SK-MEL-5 (cell line): ENCODE measurements around the gene NYNRIN. TPM values are rescaled to one million over a fixed set of nuclear protein-coding genes. Genes with fewer than 3 reads are reported as not detected.

Source experiments
- DNase-seq: peaks from one replicate; pipeline ENCODE4 v3.0.0-alpha.2; 2016; ENCODE audit warnings: low read depth, low spot score
- in situ Hi-C: cut with HindIII; loops from 2 replicates; pipeline ENCODE4 v1.10.0; 2016; ENCODE audit warnings: low sequenced_read_pairs, high pct_unique_total_duplicates, low pct_unique_long_range_greater_than_20kb
- total RNA-seq: library from RNA; depleted of rRNA; stranded (reverse); fragments of >200 nt; shearing (Covaris generic); gene quantifications from 2 replicates; pipeline ENCODE4 v1.2.3, GENCODE V29; 2014

The NYNRIN gene
- total RNA-seq, 1 experiment from 2014 or later = 0.05 TPM

DNA sequence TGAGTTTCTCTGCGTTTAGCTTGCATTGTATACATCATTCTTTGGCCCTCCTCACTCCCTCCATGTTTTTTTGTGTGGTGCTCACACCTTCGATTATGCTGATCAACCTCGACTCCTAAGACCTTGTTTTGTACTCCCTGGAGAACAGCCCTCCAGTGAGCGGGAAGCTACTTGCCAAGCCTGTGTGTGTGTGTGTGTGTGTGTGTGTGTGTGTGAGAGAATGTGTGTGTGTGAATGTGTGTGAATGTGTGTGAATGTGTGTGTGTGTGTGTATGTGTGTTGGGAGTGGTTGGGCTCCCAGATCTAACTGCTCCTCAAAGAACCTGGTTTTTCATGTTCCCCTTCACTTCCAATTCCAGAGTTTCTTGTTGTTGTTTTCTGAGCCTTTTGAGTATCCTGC is 6.0 kb downstream of the NYNRIN start:
- no peak for DNase-seq
- in situ Hi-C loops = no loop called here

DNA sequence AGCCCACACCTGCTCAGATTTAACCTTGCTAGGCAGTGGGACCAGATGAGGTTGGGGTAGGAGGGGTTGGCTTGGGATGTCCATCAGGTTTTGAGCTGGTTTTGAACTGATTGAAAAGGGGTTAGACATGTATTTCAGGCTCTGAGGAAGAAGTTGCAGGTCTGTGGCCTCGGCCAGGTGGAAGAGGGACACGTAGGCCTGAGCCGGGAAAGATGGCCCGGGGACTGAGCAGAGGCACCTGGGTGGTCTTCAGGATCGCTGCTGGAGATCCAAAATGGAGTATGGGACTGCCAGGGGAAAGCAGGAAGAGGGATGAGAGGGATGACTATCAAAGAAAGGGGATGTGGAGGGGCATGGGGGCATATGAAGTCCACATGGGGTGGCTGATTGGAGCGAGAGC is 7.6 kb downstream of the NYNRIN start:
- no peak for DNase-seq
- in situ Hi-C loops = no loop called here

DNA sequence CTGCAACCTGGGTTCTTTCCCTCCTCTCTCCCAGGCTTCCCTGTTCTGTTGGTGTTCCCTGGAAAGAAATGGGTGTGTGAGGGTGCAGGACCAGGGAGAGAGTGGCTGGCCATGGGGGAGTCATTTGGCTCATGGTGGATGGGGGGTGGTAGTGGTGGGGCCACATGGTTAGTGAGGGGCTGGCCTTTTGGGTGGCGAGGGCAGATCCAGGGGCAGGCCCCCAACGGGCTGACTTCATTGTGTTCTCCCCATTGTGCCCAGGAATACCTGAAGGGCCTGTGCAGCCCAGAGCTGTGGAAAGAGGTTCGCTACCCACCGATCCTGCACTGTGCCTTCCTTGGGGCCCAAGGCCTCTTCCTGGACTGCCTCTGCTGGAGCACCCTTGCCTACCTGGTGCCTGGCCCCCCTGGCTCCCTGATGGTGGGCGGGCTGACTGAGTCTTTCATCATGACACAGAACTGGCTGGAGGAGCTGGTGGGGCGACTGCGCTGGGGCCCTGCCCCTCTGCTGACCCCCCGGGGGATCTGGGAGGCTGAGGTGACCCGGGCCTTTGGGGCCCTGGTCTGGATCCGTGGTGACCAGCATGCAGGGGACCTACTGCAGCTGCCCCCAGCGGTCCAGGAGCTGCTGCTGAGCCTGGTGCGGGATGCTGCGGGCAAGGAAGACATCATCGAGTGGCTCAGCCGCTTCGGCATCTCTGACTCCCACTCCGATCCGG is 9.0 kb downstream of the NYNRIN start:
- in situ Hi-C loops = no loop called here
- DNase-seq = no peak

DNA sequence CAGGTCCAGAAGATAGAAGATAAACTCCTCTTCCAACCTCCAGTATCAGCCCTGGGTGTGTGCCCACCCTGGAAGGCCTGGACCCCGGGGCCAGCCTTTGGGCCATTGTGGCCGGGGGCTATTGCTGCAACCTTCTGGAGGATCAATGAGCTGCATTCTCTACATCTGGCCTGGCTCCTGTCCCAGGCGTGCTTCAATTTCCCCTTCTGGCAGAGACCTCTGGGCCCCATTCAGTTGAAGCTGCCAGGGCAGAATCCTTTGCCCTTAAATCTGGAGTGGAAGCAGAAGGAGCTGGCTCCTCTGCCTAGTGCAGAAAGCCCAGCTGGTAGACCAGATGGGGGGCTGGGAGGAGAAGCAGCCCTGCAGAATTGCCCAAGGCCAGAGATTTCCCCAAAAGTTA is 10.0 kb downstream of the NYNRIN start:
- in situ Hi-C loops = no loop called here
- no peak for DNase-seq

DNA sequence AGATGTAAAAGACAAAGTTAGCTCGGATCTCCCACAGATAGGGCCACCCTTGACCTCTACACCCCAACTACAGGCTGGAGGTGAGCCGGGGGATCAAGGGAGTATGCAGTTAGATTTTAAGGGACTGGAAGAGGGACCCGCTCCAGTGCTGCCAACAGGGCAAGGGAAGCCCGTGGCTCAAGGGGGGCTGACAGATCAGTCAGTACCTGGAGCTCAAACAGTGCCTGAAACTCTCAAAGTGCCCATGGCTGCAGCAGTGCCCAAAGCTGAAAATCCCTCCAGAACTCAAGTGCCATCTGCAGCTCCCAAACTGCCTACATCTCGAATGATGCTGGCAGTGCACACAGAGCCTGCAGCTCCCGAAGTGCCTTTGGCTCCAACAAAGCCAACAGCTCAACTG is 10.4 kb downstream of the NYNRIN start:
- no peak for DNase-seq
- in situ Hi-C loops = no loop called here

DNA sequence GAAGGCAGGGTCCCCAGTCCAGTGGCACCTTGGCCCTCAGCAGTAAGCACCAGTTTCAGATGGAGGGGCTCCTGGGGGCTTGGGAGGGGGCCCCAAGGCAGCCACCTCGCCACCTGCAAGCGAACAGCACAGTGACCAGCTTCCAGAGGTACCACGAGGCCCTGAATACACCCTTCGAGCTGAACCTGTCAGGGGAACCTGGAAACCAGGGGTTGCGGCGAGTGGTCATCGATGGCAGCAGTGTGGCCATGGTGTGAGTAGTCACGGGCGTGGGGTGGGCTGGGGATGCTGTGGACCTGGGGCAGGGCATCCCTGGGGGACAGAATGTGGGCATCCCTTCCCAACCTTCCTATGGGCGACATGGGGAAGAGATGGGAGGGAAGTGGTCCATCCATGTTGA is 11.2 kb downstream of the NYNRIN start:
- in situ Hi-C loops = no loop called here
- DNase-seq = no peak

DNA sequence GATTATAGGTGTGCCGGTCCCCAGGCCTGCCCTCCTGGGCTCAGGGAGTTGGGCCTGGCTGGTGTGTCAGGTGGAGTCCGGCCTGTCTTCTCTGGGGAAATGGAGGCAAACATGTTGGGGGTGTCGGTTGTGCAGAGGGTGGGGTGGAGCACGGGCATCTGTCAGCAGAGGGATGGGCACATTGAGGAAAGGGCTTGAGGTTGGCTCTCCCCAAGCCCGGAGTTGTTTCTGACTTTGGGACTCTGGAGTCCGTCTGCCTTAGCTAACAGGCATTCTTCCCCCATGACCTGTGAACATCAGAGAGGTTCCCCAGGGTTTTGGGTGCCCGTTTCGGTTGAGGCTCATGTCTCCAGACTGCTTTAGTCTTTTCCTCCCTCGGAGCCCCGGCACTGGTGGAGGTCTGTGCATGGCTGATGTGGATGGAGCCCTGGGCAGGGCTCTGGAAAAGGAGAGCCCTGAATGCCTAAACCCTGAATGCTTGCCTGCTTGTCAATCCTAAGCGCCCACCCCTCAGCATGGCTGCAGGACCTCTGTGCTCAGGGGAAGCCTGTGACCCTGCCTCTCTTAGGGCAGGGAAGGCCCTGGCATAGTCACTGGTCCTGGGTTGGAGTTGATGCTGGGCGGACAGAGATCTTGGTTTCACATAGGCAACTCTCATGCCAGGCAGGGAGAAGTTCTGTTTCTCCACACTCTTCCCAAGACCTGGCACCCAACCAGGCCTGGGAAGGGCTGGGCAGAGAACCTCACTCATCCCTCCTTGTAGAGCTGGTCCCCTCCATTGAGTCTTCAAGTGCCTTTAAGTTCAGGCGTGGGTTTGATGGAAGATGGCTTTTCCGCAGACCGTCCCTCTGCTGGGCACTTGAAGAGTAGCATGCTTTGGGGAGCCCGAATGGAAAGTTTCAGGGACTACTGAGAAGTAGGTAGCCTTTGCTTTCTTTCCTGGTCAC is 12.9 kb downstream of the NYNRIN start:
- in situ Hi-C loops = no loop called here
- peak; percentile 71 for DNase-seq

DNA sequence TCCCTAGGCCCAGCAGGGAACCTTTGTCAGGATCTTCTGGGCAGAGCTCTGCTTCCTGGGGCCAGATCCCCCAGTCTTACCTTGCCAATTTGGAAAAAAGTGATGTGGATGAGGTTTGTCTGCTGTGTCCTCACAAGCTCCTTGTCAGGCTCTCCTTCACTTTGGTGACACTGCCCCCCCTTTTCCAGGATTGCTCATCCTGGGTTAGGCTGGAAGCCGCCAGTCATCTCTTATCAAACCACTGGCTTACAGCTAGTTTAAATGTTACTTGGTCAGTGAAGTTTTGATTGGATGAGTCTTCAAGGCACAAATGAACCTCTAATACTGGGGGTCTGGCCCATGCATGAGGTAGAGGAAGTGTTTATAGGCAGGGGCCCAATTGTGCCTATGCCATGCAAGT is 15.3 kb downstream of the NYNRIN start:
- DNase-seq = no peak
- in situ Hi-C loops = no loop called here

DNA sequence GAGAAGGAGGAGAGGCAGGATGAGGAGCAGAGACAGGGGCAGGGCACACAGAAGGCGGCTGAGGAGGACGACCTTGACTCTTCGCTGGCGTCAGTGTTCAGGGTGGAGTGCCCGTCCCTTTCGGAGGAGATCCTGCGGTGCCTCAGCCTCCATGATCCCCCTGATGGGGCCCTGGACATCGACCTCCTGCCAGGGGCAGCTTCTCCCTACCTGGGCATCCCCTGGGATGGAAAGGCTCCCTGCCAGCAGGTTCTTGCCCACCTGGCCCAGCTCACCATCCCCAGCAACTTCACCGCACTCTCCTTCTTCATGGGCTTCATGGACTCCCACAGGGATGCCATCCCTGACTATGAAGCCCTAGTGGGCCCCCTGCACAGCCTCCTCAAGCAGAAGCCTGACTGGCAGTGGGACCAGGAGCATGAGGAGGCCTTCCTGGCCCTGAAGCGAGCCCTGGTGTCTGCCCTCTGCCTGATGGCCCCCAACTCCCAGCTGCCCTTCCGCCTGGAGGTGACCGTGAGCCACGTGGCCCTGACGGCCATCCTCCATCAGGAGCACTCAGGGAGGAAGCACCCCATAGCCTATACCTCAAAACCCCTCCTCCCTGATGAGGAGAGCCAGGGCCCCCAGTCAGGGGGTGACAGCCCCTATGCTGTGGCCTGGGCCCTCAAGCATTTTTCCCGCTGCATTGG is 16.1 kb downstream of the NYNRIN start:
- DNase-seq = no peak
- in situ Hi-C loops = no loop called here

DNA sequence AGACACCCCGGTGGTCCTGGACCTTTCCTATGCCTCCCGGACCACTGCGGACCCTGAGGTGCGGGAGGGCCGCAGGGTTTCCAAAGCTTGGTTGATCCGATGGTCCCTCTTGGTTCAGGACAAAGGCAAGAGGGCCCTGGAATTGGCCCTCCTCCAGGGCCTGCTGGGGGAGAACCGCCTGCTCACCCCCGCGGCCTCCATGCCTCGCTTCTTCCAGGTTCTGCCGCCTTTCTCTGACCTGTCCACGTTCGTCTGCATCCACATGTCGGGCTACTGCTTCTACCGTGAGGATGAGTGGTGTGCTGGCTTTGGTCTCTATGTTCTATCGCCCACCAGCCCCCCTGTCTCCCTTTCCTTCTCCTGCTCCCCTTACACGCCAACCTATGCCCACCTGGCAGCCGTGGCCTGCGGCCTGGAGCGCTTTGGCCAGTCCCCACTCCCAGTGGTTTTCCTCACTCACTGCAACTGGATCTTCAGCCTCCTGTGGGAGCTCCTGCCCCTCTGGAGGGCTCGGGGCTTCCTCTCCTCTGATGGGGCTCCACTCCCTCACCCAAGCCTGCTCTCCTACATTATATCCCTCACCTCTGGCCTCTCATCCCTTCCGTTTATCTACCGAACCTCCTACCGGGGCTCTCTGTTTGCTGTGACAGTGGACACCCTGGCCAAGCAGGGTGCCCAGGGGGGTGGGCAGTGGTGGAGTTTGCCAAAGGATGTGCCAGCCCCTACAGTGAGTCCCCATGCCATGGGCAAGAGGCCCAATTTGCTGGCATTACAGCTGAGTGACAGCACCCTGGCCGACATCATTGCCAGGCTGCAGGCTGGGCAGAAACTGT is 16.8 kb downstream of the NYNRIN start:
- no peak for DNase-seq
- in situ Hi-C loops = no loop called here

DNA sequence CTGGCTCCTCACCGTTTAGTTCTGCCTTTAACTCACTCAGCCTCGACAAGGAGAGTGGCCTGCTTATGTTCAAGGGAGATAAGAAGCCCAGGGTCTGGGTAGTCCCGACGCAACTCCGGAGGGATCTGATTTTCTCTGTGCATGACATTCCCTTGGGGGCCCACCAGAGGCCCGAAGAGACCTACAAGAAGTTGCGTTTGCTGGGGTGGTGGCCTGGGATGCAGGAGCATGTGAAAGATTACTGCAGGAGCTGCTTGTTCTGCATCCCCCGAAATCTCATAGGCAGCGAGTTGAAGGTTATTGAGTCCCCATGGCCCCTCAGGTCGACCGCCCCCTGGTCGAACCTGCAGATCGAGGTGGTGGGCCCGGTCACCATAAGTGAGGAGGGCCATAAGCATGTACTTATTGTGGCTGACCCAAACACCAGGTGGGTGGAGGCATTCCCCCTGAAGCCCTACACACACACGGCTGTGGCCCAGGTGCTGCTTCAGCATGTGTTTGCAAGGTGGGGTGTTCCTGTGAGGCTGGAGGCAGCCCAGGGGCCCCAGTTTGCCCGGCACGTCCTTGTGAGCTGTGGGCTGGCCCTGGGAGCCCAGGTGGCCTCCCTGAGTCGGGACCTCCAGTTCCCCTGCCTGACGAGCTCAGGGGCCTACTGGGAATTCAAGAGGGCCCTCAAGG is 17.6 kb downstream of the NYNRIN start:
- in situ Hi-C loops = no loop called here
- DNase-seq = no peak

DNA sequence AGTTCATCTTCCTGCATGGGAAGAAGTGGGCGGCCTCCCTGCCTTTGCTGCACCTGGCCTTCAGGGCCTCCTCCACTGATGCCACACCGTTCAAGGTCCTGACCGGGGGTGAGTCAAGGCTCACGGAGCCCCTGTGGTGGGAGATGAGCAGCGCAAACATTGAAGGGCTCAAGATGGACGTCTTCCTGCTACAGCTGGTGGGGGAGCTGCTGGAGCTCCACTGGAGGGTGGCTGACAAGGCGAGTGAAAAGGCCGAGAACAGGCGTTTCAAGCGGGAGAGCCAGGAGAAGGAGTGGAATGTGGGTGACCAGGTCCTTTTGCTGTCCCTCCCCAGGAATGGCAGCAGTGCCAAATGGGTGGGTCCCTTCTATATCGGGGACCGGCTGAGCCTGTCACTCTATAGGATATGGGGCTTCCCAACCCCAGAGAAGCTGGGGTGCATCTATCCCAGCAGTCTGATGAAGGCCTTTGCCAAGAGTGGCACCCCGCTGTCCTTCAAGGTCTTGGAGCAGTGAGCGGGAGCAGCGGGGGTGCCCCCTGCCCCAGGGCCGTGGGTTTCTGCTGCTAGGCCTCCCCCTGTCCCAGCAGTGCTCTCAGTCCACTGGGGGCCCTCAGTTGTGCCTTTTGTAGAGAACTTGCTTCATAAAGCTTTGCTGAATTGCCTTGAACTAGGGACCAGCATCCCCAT is 18.3 kb downstream of the NYNRIN start:
- DNase-seq = no peak
- in situ Hi-C loops = no loop called here

DNA sequence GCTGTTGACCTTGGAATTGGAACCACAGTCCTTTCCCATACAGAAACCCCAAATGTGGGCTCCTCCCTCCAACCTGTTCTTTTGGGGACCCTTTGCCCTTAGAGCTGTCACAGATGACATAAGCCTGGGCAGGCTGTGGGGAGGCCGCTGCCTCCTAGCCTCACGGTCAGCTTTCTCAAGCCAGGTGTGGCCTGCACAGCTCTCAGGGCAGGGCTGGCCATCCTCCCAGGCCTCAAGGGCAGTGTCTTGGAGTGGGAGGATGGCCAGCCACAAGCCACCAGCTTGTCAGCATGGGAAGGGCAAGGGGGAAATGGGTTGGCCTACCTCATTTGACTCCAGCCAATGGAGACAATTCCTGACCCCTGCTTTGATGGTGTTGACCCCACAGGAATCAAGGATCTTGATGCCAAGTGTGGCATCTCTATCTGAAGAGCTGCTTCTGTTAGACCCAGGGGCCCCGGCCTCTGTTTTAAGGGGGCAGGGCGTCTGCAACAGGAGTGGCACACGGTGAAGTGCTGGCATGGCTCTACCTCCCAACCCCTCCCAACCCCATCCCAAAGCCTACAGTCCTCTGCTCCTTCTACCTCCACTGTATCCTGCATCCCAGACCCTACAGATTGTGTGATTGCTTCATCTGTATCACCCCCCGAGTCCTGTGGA is 19.2 kb downstream of the NYNRIN start:
- no peak for DNase-seq
- in situ Hi-C loops = no loop called here

DNA sequence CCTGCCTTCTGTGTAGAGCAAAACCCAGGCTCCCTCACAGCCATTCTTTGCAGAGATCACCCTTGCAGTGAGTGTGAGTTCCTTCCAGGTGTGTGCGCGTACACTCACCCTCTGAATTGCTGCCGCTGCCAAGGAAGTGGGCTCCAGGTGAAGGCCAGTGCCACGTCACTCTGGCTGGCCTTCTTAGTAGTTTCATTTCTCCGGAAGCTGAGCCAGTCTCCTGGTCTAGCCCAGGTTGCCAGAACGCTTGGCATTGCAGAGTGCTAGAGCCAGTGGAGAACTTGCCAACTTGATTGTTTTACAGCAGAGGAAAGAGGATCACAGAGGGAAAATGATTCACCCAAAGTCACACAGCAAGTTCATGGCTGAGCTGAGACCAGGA is 19.7 kb downstream of the NYNRIN start:
- in situ Hi-C loops = no loop called here
- DNase-seq = no peak

DNA sequence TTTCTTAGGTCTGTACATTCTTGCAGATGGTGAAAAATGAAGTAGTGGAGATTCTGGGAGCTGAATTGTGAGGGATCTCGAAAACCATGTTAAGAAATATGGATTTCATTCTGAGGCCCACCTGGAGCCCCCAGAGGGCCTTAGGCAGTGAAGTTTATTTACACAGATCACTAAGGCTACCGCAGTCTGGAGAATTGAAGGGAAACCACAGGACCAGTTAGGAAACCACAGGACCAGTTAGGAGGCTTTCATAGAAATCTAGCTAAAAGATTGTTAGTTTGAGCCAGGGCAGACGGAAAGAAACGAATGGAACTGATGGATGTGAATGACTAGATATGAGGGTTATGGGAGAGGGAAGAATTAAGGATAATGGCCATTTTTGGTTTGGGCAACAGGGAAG is 23.5 kb downstream of the NYNRIN start:
- no peak for DNase-seq

More for the DNA sequence above, 23.5 kb downstream of the NYNRIN start:
- in situ Hi-C loops = loop anchor here (10.0 kb wide), 1 partner anchor 87 kb away; the partner anchor contains the start of genes ADCY4 and RIPK3
